GM23338 (cell line): Measurements from ENCODE around the gene NTN4. TPM values are rescaled to one million over a fixed set of nuclear protein-coding genes. Genes with fewer than 3 reads are reported as not detected.

ENCODE experiments used
- ATAC-seq: fragments of 200-7000 bp; cut with Tn5 transposase; 3 replicates; pipeline ENCODE4 v1.9.1; 2020
- DNase-seq: peaks from one replicate; pipeline ENCODE4 v3.0.0-alpha.2; 2015; ENCODE audit warnings: low spot score
- H2AFZ ChIP-seq: fragments of 200-600 bp; sonication (generic); 2 replicates; pipeline ENCODE4 v1.8.0; 2016; ENCODE audit warnings: antibody characterized with exemption, mild to moderate bottlenecking, moderate library complexity
- H3F3A ChIP-seq: fragments of 200-600 bp; sonication (generic); replicated peaks from 2 replicates; pipeline ENCODE4 v1.8.0; 2017; ENCODE audit warnings: antibody characterized with exemption, mixed run types, low read depth
- H3K27ac ChIP-seq: fragments of 200-600 bp; sonication (generic); 2 replicates; pipeline ENCODE4 v1.6.1; 2016; ENCODE audit warnings: low read depth
- H3K27me3 ChIP-seq: fragments of 200-600 bp; sonication (generic); 2 replicates; pipeline ENCODE4 v1.8.0; 2016; ENCODE audit warnings: mild to moderate bottlenecking, mixed run types, moderate library complexity; ENCODE audit not compliant: insufficient read depth
- H3K36me3 ChIP-seq: fragments of 200-600 bp; sonication (generic); 2 replicates; pipeline ENCODE4 v1.8.0; 2016; ENCODE audit warnings: mild to moderate bottlenecking; ENCODE audit not compliant: insufficient read depth
- H3K4me1 ChIP-seq: fragments of 200-600 bp; sonication (generic); 2 replicates; pipeline ENCODE4 v1.8.0; 2016; ENCODE audit warnings: mild to moderate bottlenecking, moderate library complexity; ENCODE audit not compliant: insufficient read depth
- H3K4me2 ChIP-seq: fragments of 200-600 bp; sonication (generic); 2 replicates; pipeline ENCODE4 v1.7.1; 2017; ENCODE audit warnings: mixed run types
- H3K4me3 ChIP-seq: fragments of 200-600 bp; sonication (generic); 2 replicates; pipeline ENCODE4 v1.6.1; 2016; ENCODE audit warnings: mixed run types
- H3K79me2 ChIP-seq: fragments of 200-600 bp; sonication (generic); replicated peaks from 2 replicates; pipeline ENCODE4 v1.8.0; 2017; ENCODE audit warnings: mild to moderate bottlenecking; ENCODE audit not compliant: insufficient read depth
- H3K9me2 ChIP-seq: fragments of 200-600 bp; sonication (generic); 2 replicates; pipeline ENCODE4 v1.8.0; 2017; ENCODE audit not compliant: insufficient read depth
- H4K20me1 ChIP-seq: fragments of 200-600 bp; sonication (generic); replicated peaks from 2 replicates; pipeline ENCODE4 v1.8.0; 2017; ENCODE audit warnings: mild to moderate bottlenecking; ENCODE audit not compliant: insufficient read depth
- H3K27ac Mint-ChIP-seq: 2 replicates; pipeline ENCODE4 v1.8.0; 2020; ENCODE audit warnings: inconsistent platforms, mild to moderate bottlenecking, moderate library complexity, mixed read lengths
- H3K27me3 Mint-ChIP-seq: 3 replicates; pipeline ENCODE4 v1.8.0; 2022; ENCODE audit warnings: low read depth, mild to moderate bottlenecking, moderate library complexity, mixed read lengths, inconsistent platforms; ENCODE audit not compliant: insufficient read depth, poor library complexity
- H3K36me3 Mint-ChIP-seq: 3 replicates; pipeline ENCODE4 v1.8.0; 2021; ENCODE audit warnings: low read depth, mild to moderate bottlenecking, inconsistent platforms, moderate library complexity, mixed read lengths
- H3K4me1 Mint-ChIP-seq: 3 replicates; pipeline ENCODE4 v1.8.0; 2020; ENCODE audit warnings: mild to moderate bottlenecking, inconsistent platforms, mixed read lengths
- H3K4me3 Mint-ChIP-seq: 3 replicates; pipeline ENCODE4 v1.8.0; 2021; ENCODE audit warnings: moderate library complexity, mild to moderate bottlenecking, inconsistent platforms, mixed read lengths
- H3K9me3 Mint-ChIP-seq: 3 replicates; pipeline ENCODE4 v1.8.0; 2020; ENCODE audit warnings: moderate library complexity, mild to moderate bottlenecking, inconsistent platforms, mixed read lengths
- CREB1 ChIP-seq: fragments of 250-450 bp; sonication (Bioruptor Pico); IDR thresholded peaks from 2 replicates; pipeline ENCODE4 v1.5.0; 2020; ENCODE audit warnings: low read depth, mild to moderate bottlenecking, moderate library complexity
- EZH2 ChIP-seq: fragments of 200-600 bp; sonication (generic); IDR thresholded peaks from one replicate; pipeline ENCODE4 v1.8.0; 2017; ENCODE audit warnings: antibody characterized with exemption, mild to moderate bottlenecking, low read depth; ENCODE audit not compliant: unreplicated experiment
- EZH2phosphoT487 ChIP-seq: fragments of 200-600 bp; sonication (generic); IDR thresholded peaks from one replicate; pipeline ENCODE4 v1.8.1; 2018; ENCODE audit warnings: antibody characterized with exemption; ENCODE audit not compliant: unreplicated experiment
- JUNB ChIP-seq: IDR thresholded peaks from one replicate; pipeline ENCODE4 v1.6.1; 2016; ENCODE audit warnings: antibody characterized with exemption; ENCODE audit not compliant: unreplicated experiment
- NANOG ChIP-seq: IDR thresholded peaks from 2 replicates; pipeline ENCODE4 v1.6.1; 2016; ENCODE audit warnings: antibody characterized with exemption, borderline replicate concordance
- POLR2AphosphoS5 ChIP-seq: IDR thresholded peaks from 2 replicates; pipeline ENCODE4 v1.6.1; 2016; ENCODE audit warnings: antibody characterized with exemption, low read depth
- STAT1 ChIP-seq: IDR thresholded peaks from one replicate; pipeline ENCODE4 v1.6.1; 2016; ENCODE audit warnings: antibody characterized with exemption; ENCODE audit not compliant: unreplicated experiment
- ZNF114 ChIP-seq: fragments of 250-450 bp; sonication (Bioruptor Pico); IDR thresholded peaks from 2 replicates; pipeline ENCODE4 v1.5.0; 2020; ENCODE audit warnings: mild to moderate bottlenecking, moderate library complexity
- ZNF331 ChIP-seq: fragments of 250-450 bp; sonication (Bioruptor Pico); IDR thresholded peaks from 2 replicates; pipeline ENCODE4 v1.5.0; 2020; ENCODE audit warnings: low read depth, mild to moderate bottlenecking, moderate library complexity
- ZNF462 ChIP-seq: fragments of 250-450 bp; sonication (Bioruptor Pico); IDR thresholded peaks from 2 replicates; pipeline ENCODE4 v1.5.0; 2020; ENCODE audit warnings: mild to moderate bottlenecking, moderate library complexity
- polyA plus RNA-seq: library from polyadenylated mRNA; unstranded; fragments of >200 nt; fragmentation: Nextera tagmentation; extraction: Ambion mirVana; gene quantifications from 2 replicates; pipeline ENCODE4 v1.2.1, GENCODE V29; 2016
- total RNA-seq: library from RNA; depleted of rRNA; stranded (reverse); fragments of >200 nt; shearing (Covaris generic); gene quantifications from 2 replicates; pipeline ENCODE4 v1.2.3, GENCODE V29; 2014
- TF ChIP-seq, protein P1 (sequence below): IDR thresholded peaks from 2 replicates; pipeline ENCODE4 v1.6.1; 2016; ENCODE audit warnings: antibody characterized with exemption
- TF ChIP-seq, protein P2 (sequence below), 2 experiments: fragments of 200-600 bp in 1 of 2; sonication (generic) in 1 of 2; conservative IDR thresholded peaks; 2 replicates each; pipeline versions ENCODE4 v1.5.1 to v1.6.1; 2016 to 2017; ENCODE audit warnings: antibody characterized with exemption in 2 of 2, low read depth in 2 of 2, mild to moderate bottlenecking in 2 of 2, moderate library complexity in 1 of 2
- TF ChIP-seq, protein P3 (sequence below): IDR thresholded peaks from one replicate; pipeline ENCODE4 v1.6.1; 2018; ENCODE audit warnings: antibody characterized with exemption; ENCODE audit not compliant: unreplicated experiment

The NTN4 gene
- total and polyA plus RNA-seq, 2 experiments from 2014 or later, result 1.5 to 3.8 TPM

GRCh38 chr12:95720146-95720545, 70.4 kb downstream of the NTN4 start:
- Histone ChIP-seq H3K4me1 (peaks cover 27% of the 10 kb centered on the region; the same call in 1 of the 2 replicates), H4K20me1 (no peaks in the 10 kb centered on the region), H3K9me2 (no peaks in the 10 kb centered on the region), H3K79me2 (no peaks in the 10 kb centered on the region), H3K4me2 (no peak overlapping the region), H3K27me3 (no peaks in the 10 kb centered on the region), H2AFZ (no peak overlapping the region), H3K36me3 (no peaks in the 10 kb centered on the region), H3F3A (no peaks in the 10 kb centered on the region), H3K4me3 (no peak overlapping the region), H3K27ac (0 out of 2 replicates have a peak overlapping the region, but pooled peaks have one; percentile 21)
- DNase-seq (no peak), ATAC-seq (no peak)
- Mint-ChIP-seq H3K4me3 (no peak overlapping the region), H3K36me3 (no peaks in the 10 kb centered on the region), H3K27ac (no peak overlapping the region), H3K4me1 (peaks cover 21% of the 10 kb centered on the region), H3K27me3 (peaks cover 4% of the 10 kb centered on the region), H3K9me3 (no peaks in the 10 kb centered on the region)
- TF ChIP-seq EZH2phosphoT487 (no peak), EZH2 (no peak), STAT1 (no peak), ZNF462 (CRISPR knock-in tag) (no peak), ZNF331 (CRISPR knock-in tag) (no peak), CREB1 (CRISPR knock-in tag) (no peak), ZNF114 (CRISPR knock-in tag) (no peak), POLR2AphosphoS5 (no peak), NANOG (no peak), JUNB (no peak)
- TF ChIP-seq, protein P1, sequence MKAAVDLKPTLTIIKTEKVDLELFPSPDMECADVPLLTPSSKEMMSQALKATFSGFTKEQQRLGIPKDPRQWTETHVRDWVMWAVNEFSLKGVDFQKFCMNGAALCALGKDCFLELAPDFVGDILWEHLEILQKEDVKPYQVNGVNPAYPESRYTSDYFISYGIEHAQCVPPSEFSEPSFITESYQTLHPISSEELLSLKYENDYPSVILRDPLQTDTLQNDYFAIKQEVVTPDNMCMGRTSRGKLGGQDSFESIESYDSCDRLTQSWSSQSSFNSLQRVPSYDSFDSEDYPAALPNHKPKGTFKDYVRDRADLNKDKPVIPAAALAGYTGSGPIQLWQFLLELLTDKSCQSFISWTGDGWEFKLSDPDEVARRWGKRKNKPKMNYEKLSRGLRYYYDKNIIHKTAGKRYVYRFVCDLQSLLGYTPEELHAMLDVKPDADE, result no peak
- TF ChIP-seq, protein P2, sequence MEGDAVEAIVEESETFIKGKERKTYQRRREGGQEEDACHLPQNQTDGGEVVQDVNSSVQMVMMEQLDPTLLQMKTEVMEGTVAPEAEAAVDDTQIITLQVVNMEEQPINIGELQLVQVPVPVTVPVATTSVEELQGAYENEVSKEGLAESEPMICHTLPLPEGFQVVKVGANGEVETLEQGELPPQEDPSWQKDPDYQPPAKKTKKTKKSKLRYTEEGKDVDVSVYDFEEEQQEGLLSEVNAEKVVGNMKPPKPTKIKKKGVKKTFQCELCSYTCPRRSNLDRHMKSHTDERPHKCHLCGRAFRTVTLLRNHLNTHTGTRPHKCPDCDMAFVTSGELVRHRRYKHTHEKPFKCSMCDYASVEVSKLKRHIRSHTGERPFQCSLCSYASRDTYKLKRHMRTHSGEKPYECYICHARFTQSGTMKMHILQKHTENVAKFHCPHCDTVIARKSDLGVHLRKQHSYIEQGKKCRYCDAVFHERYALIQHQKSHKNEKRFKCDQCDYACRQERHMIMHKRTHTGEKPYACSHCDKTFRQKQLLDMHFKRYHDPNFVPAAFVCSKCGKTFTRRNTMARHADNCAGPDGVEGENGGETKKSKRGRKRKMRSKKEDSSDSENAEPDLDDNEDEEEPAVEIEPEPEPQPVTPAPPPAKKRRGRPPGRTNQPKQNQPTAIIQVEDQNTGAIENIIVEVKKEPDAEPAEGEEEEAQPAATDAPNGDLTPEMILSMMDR (conservative IDR thresholded peaks at IDR 0.05; ENCODE audit: low read depth in 2 of 2), result no peak
- TF ChIP-seq, protein P3, sequence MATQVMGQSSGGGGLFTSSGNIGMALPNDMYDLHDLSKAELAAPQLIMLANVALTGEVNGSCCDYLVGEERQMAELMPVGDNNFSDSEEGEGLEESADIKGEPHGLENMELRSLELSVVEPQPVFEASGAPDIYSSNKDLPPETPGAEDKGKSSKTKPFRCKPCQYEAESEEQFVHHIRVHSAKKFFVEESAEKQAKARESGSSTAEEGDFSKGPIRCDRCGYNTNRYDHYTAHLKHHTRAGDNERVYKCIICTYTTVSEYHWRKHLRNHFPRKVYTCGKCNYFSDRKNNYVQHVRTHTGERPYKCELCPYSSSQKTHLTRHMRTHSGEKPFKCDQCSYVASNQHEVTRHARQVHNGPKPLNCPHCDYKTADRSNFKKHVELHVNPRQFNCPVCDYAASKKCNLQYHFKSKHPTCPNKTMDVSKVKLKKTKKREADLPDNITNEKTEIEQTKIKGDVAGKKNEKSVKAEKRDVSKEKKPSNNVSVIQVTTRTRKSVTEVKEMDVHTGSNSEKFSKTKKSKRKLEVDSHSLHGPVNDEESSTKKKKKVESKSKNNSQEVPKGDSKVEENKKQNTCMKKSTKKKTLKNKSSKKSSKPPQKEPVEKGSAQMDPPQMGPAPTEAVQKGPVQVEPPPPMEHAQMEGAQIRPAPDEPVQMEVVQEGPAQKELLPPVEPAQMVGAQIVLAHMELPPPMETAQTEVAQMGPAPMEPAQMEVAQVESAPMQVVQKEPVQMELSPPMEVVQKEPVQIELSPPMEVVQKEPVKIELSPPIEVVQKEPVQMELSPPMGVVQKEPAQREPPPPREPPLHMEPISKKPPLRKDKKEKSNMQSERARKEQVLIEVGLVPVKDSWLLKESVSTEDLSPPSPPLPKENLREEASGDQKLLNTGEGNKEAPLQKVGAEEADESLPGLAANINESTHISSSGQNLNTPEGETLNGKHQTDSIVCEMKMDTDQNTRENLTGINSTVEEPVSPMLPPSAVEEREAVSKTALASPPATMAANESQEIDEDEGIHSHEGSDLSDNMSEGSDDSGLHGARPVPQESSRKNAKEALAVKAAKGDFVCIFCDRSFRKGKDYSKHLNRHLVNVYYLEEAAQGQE, result no peak
